ENCODE measurements around the gene GH1.
A peak's percentile ranks its signal among the peaks of the same experiment; 100 is the strongest.
"Not testable (repeated sequence)": the region's sequence is repeated elsewhere in the genome, so short reads cannot be mapped to it uniquely, and the experiment has no call there.

Gene GH1

GRCh38 chr17:63918789-63919305 lies at the start of gene GH1:
Gene GH1 (minus strand): TSS chr17:63918839. CDS start chr17:63918776, 63 bp downstream.
- not testable (repeated sequence) for DNase-seq (ENCODE audit: low read depth)

- no peak for DNase-seq (ENCODE audit: low read depth)
Measured at GRCh38 chr17:63967953-63968352, 49.3 kb upstream of the GH1 start.

GRCh38 chr17:63966646-63967264 lies 48.1 kb upstream of the GH1 start:
- DNase-seq (ENCODE audit: low read depth), result no peak

- DNase-seq (ENCODE audit: low read depth), result no peak
Measured at GRCh38 chr17:63963123-63963522, 44.5 kb upstream of the GH1 start.

- no peak for DNase-seq (ENCODE audit: low read depth)
Measured at GRCh38 chr17:63962298-63962744, 43.7 kb upstream of the GH1 start.

GRCh38 chr17:63961355-63962212 lies 42.9 kb upstream of the GH1 start:
- peak; percentile 93 for DNase-seq (ENCODE audit: low read depth)

GRCh38 chr17:63960430-63960829 lies 41.8 kb upstream of the GH1 start:
- no peak for DNase-seq (ENCODE audit: low read depth)

GRCh38 chr17:63960006-63960405 lies 41.4 kb upstream of the GH1 start:
- DNase-seq (ENCODE audit: low read depth), result no peak

- no peak for DNase-seq (ENCODE audit: low read depth)
Measured at GRCh38 chr17:63956296-63956920, 37.8 kb upstream of the GH1 start.

- DNase-seq (ENCODE audit: low read depth), result no peak
Measured at GRCh38 chr17:63955791-63956190, 37.2 kb upstream of the GH1 start.

GRCh38 chr17:63955232-63955631 lies 36.6 kb upstream of the GH1 start:
- DNase-seq (ENCODE audit: low read depth), result no peak

- no peak for DNase-seq (ENCODE audit: low read depth)
Measured at GRCh38 chr17:63954402-63955063, 35.9 kb upstream of the GH1 start.

- DNase-seq (ENCODE audit: low read depth), result no peak
Measured at GRCh38 chr17:63950940-63951907, 32.6 kb upstream of the GH1 start.

- DNase-seq (ENCODE audit: low read depth), result no peak
Measured at GRCh38 chr17:63949576-63950250, 31.1 kb upstream of the GH1 start.

GRCh38 chr17:63948521-63948920 lies 29.9 kb upstream of the GH1 start:
- DNase-seq (ENCODE audit: low read depth), result no peak

GRCh38 chr17:63947711-63948330 lies 29.2 kb upstream of the GH1 start:
- DNase-seq (ENCODE audit: low read depth), result no peak

- DNase-seq (ENCODE audit: low read depth), result no peak
Measured at GRCh38 chr17:63946440-63947363, 28.1 kb upstream of the GH1 start.

- no peak for DNase-seq (ENCODE audit: low read depth)
Measured at GRCh38 chr17:63945784-63946439, 27.3 kb upstream of the GH1 start.

Measured in CMK (cell line).